GM18508 (cell line): ENCODE data around the gene SLC20A1.
"Not testable (repeated sequence)": the region's sequence is repeated elsewhere in the genome, so short reads cannot be mapped to it uniquely, and the experiment has no call there.

Source experiments
- ATAC-seq: cut with Tn5 transposase; IDR thresholded peaks from one replicate; pipeline ENCODE4 v1.9.1; 2021; ENCODE audit warnings: moderate number of reproducible peaks; ENCODE audit not compliant: insufficient read depth, unreplicated experiment

The SLC20A1 gene

GRCh38 chr2:112645310-112646101, at the start of gene SLC20A1:
TSS of gene SLC20A1 (plus strand) at chr2:112645939. CDS start at chr2:112646829, 890 bp downstream.
- ATAC-seq = peak; percentile 81

GRCh38 chr2:112597537-112598322, 48.0 kb upstream of the SLC20A1 start:
- ATAC-seq = no peak

- no peak for ATAC-seq
These were observed 45.1 kb upstream of the SLC20A1 start for GRCh38 chr2:112600634-112601033.

GRCh38 chr2:112601754-112602153, 44.0 kb upstream of the SLC20A1 start:
- ATAC-seq = no peak

- ATAC-seq = no peak
These were observed 42.8 kb upstream of the SLC20A1 start for GRCh38 chr2:112602917-112603316.

GRCh38 chr2:112603731-112604130, 42.0 kb upstream of the SLC20A1 start:
- no peak for ATAC-seq

- no peak for ATAC-seq
These were observed 40.8 kb upstream of the SLC20A1 start for GRCh38 chr2:112604952-112605351.

- ATAC-seq = no peak
These were observed 39.8 kb upstream of the SLC20A1 start for GRCh38 chr2:112605926-112606325.

- no peak for ATAC-seq
These were observed 39.2 kb upstream of the SLC20A1 start for GRCh38 chr2:112606547-112606946.

GRCh38 chr2:112607680-112608438, 37.9 kb upstream of the SLC20A1 start:
- no peak for ATAC-seq

GRCh38 chr2:112609320-112609719, 36.4 kb upstream of the SLC20A1 start:
- not testable (repeated sequence) for ATAC-seq

- not testable (repeated sequence) for ATAC-seq
These were observed 33.5 kb upstream of the SLC20A1 start for GRCh38 chr2:112612283-112612682.

GRCh38 chr2:112614201-112614840, 31.4 kb upstream of the SLC20A1 start:
- no peak for ATAC-seq

- no peak for ATAC-seq
These were observed 30.7 kb upstream of the SLC20A1 start for GRCh38 chr2:112615051-112615450.

- ATAC-seq = not testable (repeated sequence)
These were observed 29.9 kb upstream of the SLC20A1 start for GRCh38 chr2:112615798-112616197.

GRCh38 chr2:112618383-112618782, 27.4 kb upstream of the SLC20A1 start:
- ATAC-seq = no peak

- ATAC-seq = no peak
These were observed 23.8 kb upstream of the SLC20A1 start for GRCh38 chr2:112621790-112622527.

- no peak for ATAC-seq
These were observed 23.2 kb upstream of the SLC20A1 start for GRCh38 chr2:112622528-112622849.

GRCh38 chr2:112623913-112624777, 21.6 kb upstream of the SLC20A1 start:
- ATAC-seq = no peak
